ENCODE data around the gene ZNF407.

GRCh38 chr18:74742573-74743243 lies 145.0 kb downstream of the ZNF407 start:
- TF ChIP-seq ZBTB1 (tag by site-specific recombination; IDR thresholded peaks at IDR 0.05) (no peak), ZNF366 (tag by site-specific recombination; conservative IDR thresholded peaks at IDR 0.05) (no peak), KLF16 (tag by site-specific recombination; IDR thresholded peaks at IDR 0.05) (no peak), ZBTB17 (tag by site-specific recombination; IDR thresholded peaks at IDR 0.05) (no peak), ZNF274 (IDR thresholded peaks at IDR 0.05; ENCODE audit: low read length) (no peak), ZNF274 (tag by site-specific recombination; IDR thresholded peaks at IDR 0.05; ENCODE audit: borderline replicate concordance) (no peak)
- TF ChIP-seq, protein P1, sequence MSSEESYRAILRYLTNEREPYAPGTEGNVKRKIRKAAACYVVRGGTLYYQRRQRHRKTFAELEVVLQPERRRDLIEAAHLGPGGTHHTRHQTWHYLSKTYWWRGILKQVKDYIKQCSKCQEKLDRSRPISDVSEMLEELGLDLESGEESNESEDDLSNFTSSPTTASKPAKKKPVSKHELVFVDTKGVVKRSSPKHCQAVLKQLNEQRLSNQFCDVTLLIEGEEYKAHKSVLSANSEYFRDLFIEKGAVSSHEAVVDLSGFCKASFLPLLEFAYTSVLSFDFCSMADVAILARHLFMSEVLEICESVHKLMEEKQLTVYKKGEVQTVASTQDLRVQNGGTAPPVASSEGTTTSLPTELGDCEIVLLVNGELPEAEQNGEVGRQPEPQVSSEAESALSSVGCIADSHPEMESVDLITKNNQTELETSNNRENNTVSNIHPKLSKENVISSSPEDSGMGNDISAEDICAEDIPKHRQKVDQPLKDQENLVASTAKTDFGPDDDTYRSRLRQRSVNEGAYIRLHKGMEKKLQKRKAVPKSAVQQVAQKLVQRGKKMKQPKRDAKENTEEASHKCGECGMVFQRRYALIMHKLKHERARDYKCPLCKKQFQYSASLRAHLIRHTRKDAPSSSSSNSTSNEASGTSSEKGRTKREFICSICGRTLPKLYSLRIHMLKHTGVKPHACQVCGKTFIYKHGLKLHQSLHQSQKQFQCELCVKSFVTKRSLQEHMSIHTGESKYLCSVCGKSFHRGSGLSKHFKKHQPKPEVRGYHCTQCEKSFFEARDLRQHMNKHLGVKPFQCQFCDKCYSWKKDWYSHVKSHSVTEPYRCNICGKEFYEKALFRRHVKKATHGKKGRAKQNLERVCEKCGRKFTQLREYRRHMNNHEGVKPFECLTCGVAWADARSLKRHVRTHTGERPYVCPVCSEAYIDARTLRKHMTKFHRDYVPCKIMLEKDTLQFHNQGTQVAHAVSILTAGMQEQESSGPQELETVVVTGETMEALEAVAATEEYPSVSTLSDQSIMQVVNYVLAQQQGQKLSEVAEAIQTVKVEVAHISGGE (tag by site-specific recombination; conservative IDR thresholded peaks at IDR 0.05; ENCODE audit: low read depth), result no peak
- TF ChIP-seq, protein P2, sequence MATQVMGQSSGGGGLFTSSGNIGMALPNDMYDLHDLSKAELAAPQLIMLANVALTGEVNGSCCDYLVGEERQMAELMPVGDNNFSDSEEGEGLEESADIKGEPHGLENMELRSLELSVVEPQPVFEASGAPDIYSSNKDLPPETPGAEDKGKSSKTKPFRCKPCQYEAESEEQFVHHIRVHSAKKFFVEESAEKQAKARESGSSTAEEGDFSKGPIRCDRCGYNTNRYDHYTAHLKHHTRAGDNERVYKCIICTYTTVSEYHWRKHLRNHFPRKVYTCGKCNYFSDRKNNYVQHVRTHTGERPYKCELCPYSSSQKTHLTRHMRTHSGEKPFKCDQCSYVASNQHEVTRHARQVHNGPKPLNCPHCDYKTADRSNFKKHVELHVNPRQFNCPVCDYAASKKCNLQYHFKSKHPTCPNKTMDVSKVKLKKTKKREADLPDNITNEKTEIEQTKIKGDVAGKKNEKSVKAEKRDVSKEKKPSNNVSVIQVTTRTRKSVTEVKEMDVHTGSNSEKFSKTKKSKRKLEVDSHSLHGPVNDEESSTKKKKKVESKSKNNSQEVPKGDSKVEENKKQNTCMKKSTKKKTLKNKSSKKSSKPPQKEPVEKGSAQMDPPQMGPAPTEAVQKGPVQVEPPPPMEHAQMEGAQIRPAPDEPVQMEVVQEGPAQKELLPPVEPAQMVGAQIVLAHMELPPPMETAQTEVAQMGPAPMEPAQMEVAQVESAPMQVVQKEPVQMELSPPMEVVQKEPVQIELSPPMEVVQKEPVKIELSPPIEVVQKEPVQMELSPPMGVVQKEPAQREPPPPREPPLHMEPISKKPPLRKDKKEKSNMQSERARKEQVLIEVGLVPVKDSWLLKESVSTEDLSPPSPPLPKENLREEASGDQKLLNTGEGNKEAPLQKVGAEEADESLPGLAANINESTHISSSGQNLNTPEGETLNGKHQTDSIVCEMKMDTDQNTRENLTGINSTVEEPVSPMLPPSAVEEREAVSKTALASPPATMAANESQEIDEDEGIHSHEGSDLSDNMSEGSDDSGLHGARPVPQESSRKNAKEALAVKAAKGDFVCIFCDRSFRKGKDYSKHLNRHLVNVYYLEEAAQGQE (tag by site-specific recombination; IDR thresholded peaks at IDR 0.05), result no peak

Measured in HEK293 (cell line).